Measurements from ENCODE around the gene SACM1L. TPM values are rescaled to one million over a fixed set of nuclear protein-coding genes. Genes with fewer than 3 reads are reported as not detected.

SACM1L gene
- total and polyA plus RNA-seq, 2 donors (not counting 3 experiments of a cell fraction or from before 2014, with no cell fraction given): 11.9 to 39.9 TPM

DNA sequence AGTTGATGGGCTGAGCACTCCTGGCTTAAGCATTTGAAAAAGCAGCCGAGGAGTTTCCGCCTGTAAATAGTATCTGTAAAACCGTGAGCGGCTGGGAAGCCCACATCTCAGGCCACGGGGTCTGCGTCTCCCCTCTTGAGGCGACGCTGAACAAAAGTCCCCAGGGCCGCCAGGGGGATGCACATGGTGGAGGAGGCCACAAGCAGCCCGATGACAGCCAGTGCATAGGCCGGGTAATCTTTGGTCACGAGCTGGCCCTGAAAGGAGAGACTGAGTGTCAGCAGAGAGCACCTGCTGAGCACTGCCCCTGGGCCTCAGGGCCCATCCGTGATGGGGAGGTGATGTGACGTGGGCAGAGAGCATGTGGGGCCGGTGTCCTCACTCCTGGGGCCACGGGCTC, 69.7 kb downstream of the SACM1L start:
- intact Hi-C loops (cut with micrococcal nuclease) (no loop called here), dilution Hi-C loops (cut with MboI; ENCODE audit: extremely low pct_ligation_motif_present, low sequenced_read_pairs) (no loop called here)
- Histone ChIP-seq H3K4me3 (replicated peaks in 1 of 3; ENCODE audit: insufficient read depth in 1 of 3, low read depth in 1 of 3, low read length in 3 of 3) (no peak overlapping the region), H3K27ac (ENCODE audit: insufficient read depth, low read depth, low read length) (no peak overlapping the region), H3K9me3 (replicated peaks; ENCODE audit: control insufficient read depth, insufficient read depth, low read length) (no peaks in the 10 kb centered on the region), H3K9me1 (replicated peaks; ENCODE audit: control insufficient read depth, extremely low read depth, insufficient read depth, low read length) (no peaks in the 10 kb centered on the region), H3K4me1 (ENCODE audit: control insufficient read depth, extremely low read depth, insufficient read depth, low read length) (no peaks in the 10 kb centered on the region), H2AFZ (ENCODE audit: low read depth, low read length) (no peak overlapping the region), H4K20me1 (replicated peaks; ENCODE audit: control insufficient read depth, extremely low read depth, insufficient read depth, low read length) (no peaks in the 10 kb centered on the region), H3K4me2 (ENCODE audit: insufficient read depth, low read length) (no peak overlapping the region), H3K27me3 (ENCODE audit: control insufficient read depth in 2 of 2, insufficient read depth in 2 of 2, low read length in 2 of 2) (no peaks in the 10 kb centered on the region), H3K9ac (replicated peaks; ENCODE audit: extremely low read depth, insufficient read depth, low read length) (no peak overlapping the region), H3K79me2 (ENCODE audit: control insufficient read depth, insufficient read depth, low read length) (no peaks in the 10 kb centered on the region), H3K36me3 (ENCODE audit: control insufficient read depth in 2 of 2, extremely low read depth in 1 of 2, insufficient read depth in 2 of 2, low read length in 2 of 2) (no peaks in the 10 kb centered on the region)
- POLR2A ChIA-PET: no interaction called here
- CTCF ChIA-PET: interaction anchor here (1.2 to 2.1 kb wide), 4 partner anchors 15 to 320 kb away, joined by 3 to 10 read pairs (median 7); no protein-coding TSS in a partner anchor
- no peak for FAIRE-seq
- no TSS peak for BruUV-seq (replicated peaks)
- no peak for TF ChIP-seq MYC (IDR thresholded peaks at IDR 0.05; ENCODE audit: low read depth, low read length)
- TF ChIP-seq, protein P1, sequence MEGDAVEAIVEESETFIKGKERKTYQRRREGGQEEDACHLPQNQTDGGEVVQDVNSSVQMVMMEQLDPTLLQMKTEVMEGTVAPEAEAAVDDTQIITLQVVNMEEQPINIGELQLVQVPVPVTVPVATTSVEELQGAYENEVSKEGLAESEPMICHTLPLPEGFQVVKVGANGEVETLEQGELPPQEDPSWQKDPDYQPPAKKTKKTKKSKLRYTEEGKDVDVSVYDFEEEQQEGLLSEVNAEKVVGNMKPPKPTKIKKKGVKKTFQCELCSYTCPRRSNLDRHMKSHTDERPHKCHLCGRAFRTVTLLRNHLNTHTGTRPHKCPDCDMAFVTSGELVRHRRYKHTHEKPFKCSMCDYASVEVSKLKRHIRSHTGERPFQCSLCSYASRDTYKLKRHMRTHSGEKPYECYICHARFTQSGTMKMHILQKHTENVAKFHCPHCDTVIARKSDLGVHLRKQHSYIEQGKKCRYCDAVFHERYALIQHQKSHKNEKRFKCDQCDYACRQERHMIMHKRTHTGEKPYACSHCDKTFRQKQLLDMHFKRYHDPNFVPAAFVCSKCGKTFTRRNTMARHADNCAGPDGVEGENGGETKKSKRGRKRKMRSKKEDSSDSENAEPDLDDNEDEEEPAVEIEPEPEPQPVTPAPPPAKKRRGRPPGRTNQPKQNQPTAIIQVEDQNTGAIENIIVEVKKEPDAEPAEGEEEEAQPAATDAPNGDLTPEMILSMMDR (IDR thresholded peaks at IDR 0.05; ENCODE audit: extremely low read depth in 1 of 2, insufficient read depth in 1 of 2, low read depth in 1 of 2, low read length in 2 of 2): no peak
- TF ChIP-seq, protein P2, sequence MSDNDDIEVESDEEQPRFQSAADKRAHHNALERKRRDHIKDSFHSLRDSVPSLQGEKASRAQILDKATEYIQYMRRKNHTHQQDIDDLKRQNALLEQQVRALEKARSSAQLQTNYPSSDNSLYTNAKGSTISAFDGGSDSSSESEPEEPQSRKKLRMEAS (IDR thresholded peaks at IDR 0.05; ENCODE audit: insufficient read depth, insufficient read length): no peak
- TF ChIP-seq JUN (IDR thresholded peaks at IDR 0.05; ENCODE audit: borderline replicate concordance, insufficient read depth, insufficient read length, low read depth): no peak
- no peak for TF ChIP-seq EZH2 (IDR thresholded peaks at IDR 0.05; ENCODE audit: borderline replicate concordance, low read depth, low read length, severe bottlenecking)
- no peak for TF ChIP-seq POLR2AphosphoS5 (IDR thresholded peaks at IDR 0.05; ENCODE audit: insufficient read depth, low read depth, low read length)
- TF ChIP-seq GATA2 (IDR thresholded peaks at IDR 0.05; ENCODE audit: insufficient read depth, insufficient read length, low read depth, low read length): no peak
- TF ChIP-seq POLR2A (IDR thresholded peaks at IDR 0.05; ENCODE audit: low read depth, low read length): no peak
- no peak for TF ChIP-seq FOS (IDR thresholded peaks at IDR 0.05; ENCODE audit: borderline replicate concordance, insufficient read depth, low read length)
- no peak for DNase-seq (ENCODE audit: low read depth, low spot score)

All from endothelial cell of umbilical vein (primary cell).